Common myeloid progenitor, CD34-positive (primary cell): Measurements from ENCODE around the gene GGCT.

Source experiments
- CTCF ChIA-PET: fragments of 350-600 bp; sonication (Branson Sonifier 250); formaldehyde crosslinking; loops from one replicate; lab custom pipeline; 2021; ENCODE audit warnings: antibody characterized with exemption; lab: Charles Lee
- POLR2A ChIA-PET: fragments of 350-600 bp; sonication (Branson Sonifier 250); formaldehyde crosslinking; loops from one replicate; lab custom pipeline; 2021; ENCODE audit warnings: antibody characterized with exemption; lab: Charles Lee
- DNase-seq, 3 donors: peaks; one replicate each; pipeline versions ENCODE4 v3.0.0 to v3.0.0-alpha.2; 2013
- H3K27ac ChIP-seq, 2 experiments: 1 replicate in 1 of 2; 2 replicates in 1 of 2; pipeline ENCODE4 v1.7.0; 2013; ENCODE audit warnings: inconsistent platforms in 2 of 2, low read length in 2 of 2, mild to moderate bottlenecking in 2 of 2, low read depth in 1 of 2, moderate library complexity in 1 of 2; ENCODE audit not compliant: severe bottlenecking in 2 of 2, insufficient read depth in 1 of 2, poor library complexity in 1 of 2
- H3K27me3 ChIP-seq, 5 experiments: replicated peaks in 2 of 5; 1 replicate in 3 of 5; 2 replicates in 2 of 5; pipeline versions ENCODE4 v1.6.1 to v1.7.0; 2013; ENCODE audit warnings: low read length in 4 of 5, mild to moderate bottlenecking in 2 of 5, moderate library complexity in 2 of 5, inconsistent platforms in 1 of 5; ENCODE audit not compliant: insufficient read depth in 5 of 5, control insufficient read depth in 4 of 5
- H3K36me3 ChIP-seq, 4 experiments: 1 replicate in 2 of 4; 2 replicates in 2 of 4; pipeline versions ENCODE4 v1.6.1 to v1.7.0; 2013; ENCODE audit warnings: low read length in 3 of 4, control low read depth in 1 of 4, mild to moderate bottlenecking in 1 of 4; ENCODE audit not compliant: control insufficient read depth in 4 of 4, insufficient read depth in 4 of 4
- H3K4me1 ChIP-seq, 4 experiments: 1 replicate in 3 of 4; 2 replicates in 1 of 4; pipeline versions ENCODE4 v1.6.1 to v1.7.1; 2013; ENCODE audit warnings: low read length in 3 of 4, mild to moderate bottlenecking in 3 of 4, control low read depth in 1 of 4, inconsistent platforms in 1 of 4, moderate library complexity in 1 of 4; ENCODE audit not compliant: control insufficient read depth in 4 of 4, insufficient read depth in 4 of 4; ENCODE audit errors: control extremely low read depth in 1 of 4
- H3K4me3 ChIP-seq, 7 experiments: 1 replicate in 4 of 7; 2 replicates in 3 of 7; pipeline versions ENCODE4 v1.5.1 to v1.7.0; 2013; ENCODE audit warnings: mild to moderate bottlenecking in 7 of 7, low read length in 6 of 7, moderate library complexity in 6 of 7, inconsistent platforms in 2 of 7, low read depth in 2 of 7, control low read depth in 1 of 7; ENCODE audit not compliant: insufficient read depth in 4 of 7, control insufficient read depth in 1 of 7; ENCODE audit errors: extremely low read depth in 1 of 7
- H3K9me3 ChIP-seq, 5 experiments: 1 replicate in 4 of 5; 2 replicates in 1 of 5; pipeline versions ENCODE4 v1.6.1 to v1.7.1; 2013; ENCODE audit warnings: low read length in 4 of 5, mild to moderate bottlenecking in 2 of 5, inconsistent platforms in 1 of 5, low read depth in 1 of 5, moderate library complexity in 1 of 5; ENCODE audit not compliant: control insufficient read depth in 4 of 5, insufficient read depth in 2 of 5; ENCODE audit errors: control extremely low read depth in 1 of 5
- WGBS: methylation state at CpG from one replicate; pipeline ENCODE4 v1.1.5; 2013; ENCODE audit not compliant: insufficient coverage; 5-methylcytosine and 5-hydroxymethylcytosine counted together

GGCT gene

DNA sequence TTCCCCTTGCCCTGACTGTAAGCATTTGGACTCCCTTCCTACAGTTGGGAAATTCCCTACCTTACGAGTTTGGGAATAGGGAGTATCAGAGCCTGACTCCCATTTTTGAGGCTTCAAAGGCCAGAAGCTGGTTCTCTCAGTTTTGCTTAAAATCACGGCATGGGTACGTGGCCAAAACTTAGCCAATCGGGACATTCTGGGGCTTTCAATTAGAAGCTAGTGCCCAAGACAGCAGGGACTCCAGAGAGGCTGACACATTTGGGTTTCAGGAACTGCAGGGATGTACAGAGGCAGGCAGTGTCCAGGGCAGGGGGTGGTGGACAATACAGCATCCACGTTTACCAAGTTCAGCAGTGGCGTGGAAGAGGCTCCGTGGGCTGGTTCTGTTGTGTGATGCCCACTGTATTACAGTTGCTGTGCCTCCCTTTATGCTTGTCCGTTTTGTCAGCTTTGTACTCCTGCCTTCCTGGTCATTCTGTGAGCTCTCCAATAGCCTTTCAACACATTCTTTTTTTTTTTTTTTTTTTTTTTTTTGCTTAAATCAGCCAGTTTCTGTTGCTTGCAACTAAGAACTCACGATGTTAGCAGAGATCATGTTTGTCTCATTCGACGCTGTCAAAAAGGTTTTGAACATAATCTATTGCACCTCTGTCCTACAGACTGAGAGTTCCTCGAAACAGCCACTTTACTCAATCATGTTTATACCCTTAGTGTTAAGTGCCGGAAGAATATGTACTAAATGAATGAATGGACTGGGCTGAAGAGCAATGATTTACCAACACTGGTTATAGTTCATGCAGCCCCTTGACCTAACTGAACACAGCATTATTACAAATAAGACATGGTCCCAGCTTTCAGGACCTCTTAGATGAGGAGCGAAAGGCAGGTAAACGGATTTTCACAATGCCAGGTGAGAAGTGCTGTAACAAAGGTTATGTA lies 1.1 kb downstream of the GGCT start:
- WGBS, result 72% methylated on average over 13 of the region's 15 CpGs
- DNase-seq, result peak in 1 of 3 donors; percentile 2
- H3K36me3 ChIP-seq, result peaks cover 0 to 24% (median 3%) of the 10 kb centered on the region in 4 experiments
- ChIA-PET POLR2A (interaction anchor here (0.6 kb wide), 1 partner anchor 40 kb away, joined by 4 read pairs; no protein-coding TSS in a partner anchor), CTCF (interaction anchor here (0.7 to 1.2 kb wide), 3 partner anchors 19 to 32 kb away, joined by 3 read pairs; partner anchors contain the start of gene NOD1)
- peak overlapping the region; percentile 75 to 97 (median 95) for H3K4me3 ChIP-seq
- H3K4me1 ChIP-seq, result peaks cover 6 to 27% (median 21%) of the 10 kb centered on the region in 4 experiments
- peaks cover 0 to 3% (median 0%) of the 10 kb centered on the region in 5 experiments for H3K9me3 ChIP-seq
- H3K27me3 ChIP-seq, result no peaks in the 10 kb centered on the region
- peak overlapping the region; percentile 40 to 80 for H3K27ac ChIP-seq

DNA sequence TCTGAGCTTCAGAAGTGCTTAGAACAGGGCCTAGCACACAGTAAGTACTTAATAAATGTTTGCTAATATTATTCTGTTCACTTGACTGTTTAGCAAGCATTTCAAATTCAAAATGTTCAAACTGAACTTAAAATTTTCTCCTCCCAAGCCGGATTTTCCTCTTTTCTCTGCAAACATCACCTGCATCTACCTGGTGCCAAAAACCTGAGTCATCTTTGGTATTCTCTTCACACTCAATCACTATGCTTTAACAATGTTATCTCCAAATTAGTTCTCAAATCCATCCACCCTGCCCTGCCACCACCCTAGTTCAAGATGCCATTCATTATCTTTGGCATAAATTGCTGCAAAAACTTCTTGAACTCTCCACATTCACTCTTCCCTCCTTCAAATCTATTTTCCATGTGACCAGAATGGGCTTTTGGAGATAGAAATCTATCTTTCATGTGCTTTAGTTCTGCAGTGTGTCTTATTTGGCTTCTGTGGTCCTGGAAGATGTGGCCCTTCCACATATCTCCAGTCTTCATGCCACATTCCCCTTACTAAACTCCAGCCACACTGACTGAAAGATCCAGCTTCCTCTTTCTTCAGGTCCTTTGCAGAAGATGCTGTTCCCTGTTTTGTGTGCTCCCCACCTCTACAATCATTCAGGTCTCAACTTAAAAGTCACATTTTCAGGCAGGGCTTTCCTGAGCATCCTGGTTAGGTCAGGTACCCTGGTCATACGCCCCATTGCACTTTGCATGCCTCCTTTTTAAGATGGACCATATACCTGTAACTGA lies 2.0 kb downstream of the GGCT start:
- Histone ChIP-seq H3K27me3 (no peaks in the 10 kb centered on the region), H3K36me3 (peaks cover 2 to 27% (median 4%) of the 10 kb centered on the region in 4 experiments), H3K27ac (no peak overlapping the region), H3K4me3 (peak overlapping the region in 1 of 7 experiments; percentile 79), H3K9me3 (peaks cover 0 to 2% (median 0%) of the 10 kb centered on the region in 5 experiments), H3K4me1 (peaks cover 6 to 27% (median 21%) of the 10 kb centered on the region in 4 experiments)
- POLR2A ChIA-PET, result no interaction called here
- 88% methylated on average over 2 of the region's 2 CpGs for whole genome bisulfite sequencing
- DNase-seq, result peak in 2 of 3 donors; percentile 22 to 29
- CTCF ChIA-PET, result interaction anchor here (1.2 kb wide), 1 partner anchor 24 kb away, joined by 3 read pairs; the partner anchor contains the start of gene NOD1

DNA sequence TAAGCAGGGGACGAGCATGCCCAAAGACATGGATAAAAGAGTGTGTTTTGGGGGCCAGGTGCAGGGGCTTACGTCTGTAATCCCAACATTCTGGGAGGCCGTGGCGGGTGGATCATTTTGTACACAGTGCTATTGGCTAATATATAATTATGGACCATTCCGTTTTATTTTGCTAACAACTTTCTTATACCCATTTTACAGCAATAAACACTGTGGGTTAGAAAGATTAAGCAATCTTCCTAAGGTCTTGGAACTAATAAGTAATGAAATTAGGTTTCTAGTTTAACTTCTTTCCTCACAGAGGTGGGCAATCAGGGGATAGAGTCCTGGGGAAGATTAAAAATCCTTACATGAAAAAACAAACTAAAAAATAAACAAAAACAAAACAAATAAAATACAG lies 3.4 kb downstream of the GGCT start:
- 100% methylated on average over 2 of the region's 5 CpGs for WGBS
- POLR2A ChIA-PET, result no interaction called here

DNA sequence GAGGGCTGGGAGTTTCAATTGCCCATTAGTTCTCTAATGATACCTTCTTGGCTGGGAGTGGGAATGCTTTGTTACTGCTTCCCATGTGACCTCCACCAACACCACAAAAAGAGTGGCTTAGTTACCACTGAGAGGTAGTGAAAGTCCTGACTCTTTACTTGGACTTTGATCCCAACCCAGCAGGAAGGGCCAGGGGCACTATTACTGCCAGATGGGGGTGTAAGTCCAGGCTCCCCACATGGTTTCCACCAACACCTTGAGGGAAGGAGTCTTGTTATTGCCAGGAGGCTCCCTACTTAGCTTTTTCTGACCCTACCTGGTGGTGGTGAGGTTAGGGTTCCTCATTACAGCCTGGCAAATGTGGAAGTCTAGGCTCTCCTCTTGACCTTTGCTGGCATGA lies 11.4 kb downstream of the GGCT start:
- POLR2A ChIA-PET, result no interaction called here
- no peaks in the 10 kb centered on the region for H3K27me3 ChIP-seq
- CTCF ChIA-PET, result no interaction called here

More for the DNA sequence above, 3.4 kb downstream of the GGCT start:
- H3K27ac ChIP-seq, result no peak overlapping the region
- H3K36me3 ChIP-seq, result peaks cover 5 to 40% (median 10%) of the 10 kb centered on the region in 4 experiments
- CTCF ChIA-PET, result interaction anchor here (1.2 kb wide), 1 partner anchor 9 kb away, joined by 3 read pairs; no protein-coding TSS in a partner anchor
- H3K9me3 ChIP-seq, result no peaks in the 10 kb centered on the region
- peaks cover 6 to 27% (median 21%) of the 10 kb centered on the region in 4 experiments for H3K4me1 ChIP-seq
- H3K4me3 ChIP-seq, result no peak overlapping the region
- DNase-seq, result no peak
- no peaks in the 10 kb centered on the region for H3K27me3 ChIP-seq

DNA sequence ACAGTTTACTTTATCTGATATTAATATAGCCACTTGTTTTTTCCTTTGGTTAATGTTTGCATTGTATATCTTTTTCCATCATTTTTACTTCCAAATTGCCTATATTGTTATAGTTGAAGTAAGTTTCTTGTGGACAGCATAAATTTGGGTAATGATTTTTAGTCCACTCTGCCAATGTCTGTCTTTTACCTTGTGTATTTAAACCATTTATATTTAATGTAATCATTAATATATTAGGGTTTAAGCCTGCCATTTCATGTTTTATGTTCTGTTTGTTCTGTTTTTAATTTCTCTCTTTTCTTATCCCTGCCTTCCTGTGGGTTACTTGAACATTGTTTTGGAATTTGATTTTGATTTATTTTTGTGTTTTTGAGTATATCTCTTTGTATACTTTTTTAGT lies 13.2 kb downstream of the GGCT start:
- Histone ChIP-seq H3K9me3 (peaks cover 0 to 11% (median 6%) of the 10 kb centered on the region in 5 experiments), H3K4me1 (no peaks in the 10 kb centered on the region), H3K27ac (no peak overlapping the region), H3K27me3 (no peaks in the 10 kb centered on the region), H3K4me3 (no peak overlapping the region), H3K36me3 (peaks cover 4 to 10% (median 6%) of the 10 kb centered on the region in 4 experiments)
- DNase-seq, result no peak
- POLR2A ChIA-PET, result no interaction called here
- CTCF ChIA-PET, result no interaction called here

More for the DNA sequence above, 11.4 kb downstream of the GGCT start:
- no peak overlapping the region for H3K4me3 ChIP-seq
- H3K27ac ChIP-seq, result no peak overlapping the region
- peaks cover 0 to 11% (median 6%) of the 10 kb centered on the region in 5 experiments for H3K9me3 ChIP-seq
- H3K4me1 ChIP-seq, result no peaks in the 10 kb centered on the region
- no peak for DNase-seq
- H3K36me3 ChIP-seq, result peaks cover 4 to 21% (median 14%) of the 10 kb centered on the region in 4 experiments

DNA sequence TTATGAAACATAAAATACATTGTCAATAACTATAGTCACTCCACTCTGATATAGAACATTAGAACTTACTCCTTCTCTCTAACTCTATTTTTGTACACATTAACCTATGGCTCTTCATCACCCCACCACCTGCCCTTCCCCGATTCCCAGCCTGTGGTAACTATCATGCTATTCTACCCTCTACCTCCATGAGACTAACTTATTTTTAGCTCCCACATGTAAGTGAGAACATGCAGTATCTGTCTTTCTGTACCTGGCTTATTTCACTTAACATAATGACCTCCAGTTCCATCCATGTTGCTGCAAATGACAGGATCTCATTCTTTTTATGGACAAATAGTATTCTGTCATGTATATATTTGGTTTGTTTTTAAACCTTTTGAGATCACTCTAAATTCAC lies 17.3 kb downstream of the GGCT start:
- ChIA-PET POLR2A (no interaction called here), CTCF (interaction anchor here (1.3 kb wide), 1 partner anchor 9 kb away, joined by 4 read pairs; the partner anchor contains the start of gene NOD1)
- 100% methylated on average over 1 of the region's 1 CpG for WGBS
- Histone ChIP-seq H3K27me3 (no peaks in the 10 kb centered on the region), H3K36me3 (no peaks in the 10 kb centered on the region), H3K4me3 (no peak overlapping the region), H3K4me1 (no peaks in the 10 kb centered on the region), H3K9me3 (peaks cover 0 to 9% (median 4%) of the 10 kb centered on the region in 5 experiments), H3K27ac (no peak overlapping the region)
- no peak for DNase-seq
